Mononuclear cell (primary cell): ENCODE data around the gene ENTHD1. TPM values are rescaled to one million over a fixed set of nuclear protein-coding genes. Genes with fewer than 3 reads are reported as not detected.

Experiments used
- H3K27me3 ChIP-seq: 2 replicates; pipeline ENCODE4 v1.6.0; 2011; ENCODE audit warnings: low read length, control low read depth; ENCODE audit not compliant: insufficient read depth
- H3K4me1 ChIP-seq: 2 replicates; pipeline ENCODE4 v1.5.1; 2011; ENCODE audit warnings: mild to moderate bottlenecking, low read length, control low read depth; ENCODE audit not compliant: insufficient read depth
- H3K4me3 ChIP-seq: 2 replicates; pipeline ENCODE4 v1.5.1; 2011; ENCODE audit warnings: mild to moderate bottlenecking, low read length, moderate library complexity
- H3K9me3 ChIP-seq: 2 replicates; pipeline ENCODE4 v1.5.1; 2011; ENCODE audit warnings: low read depth, mild to moderate bottlenecking, control low read depth, low read length
- total RNA-seq: library from RNA; depleted of rRNA; stranded (reverse); fragments of >200 nt; gene quantifications from one replicate; pipeline ENCODE4 v1.2.3, GENCODE V29; 2012

Gene ENTHD1
- total RNA-seq, 1 donor = 0.10 TPM

DNA sequence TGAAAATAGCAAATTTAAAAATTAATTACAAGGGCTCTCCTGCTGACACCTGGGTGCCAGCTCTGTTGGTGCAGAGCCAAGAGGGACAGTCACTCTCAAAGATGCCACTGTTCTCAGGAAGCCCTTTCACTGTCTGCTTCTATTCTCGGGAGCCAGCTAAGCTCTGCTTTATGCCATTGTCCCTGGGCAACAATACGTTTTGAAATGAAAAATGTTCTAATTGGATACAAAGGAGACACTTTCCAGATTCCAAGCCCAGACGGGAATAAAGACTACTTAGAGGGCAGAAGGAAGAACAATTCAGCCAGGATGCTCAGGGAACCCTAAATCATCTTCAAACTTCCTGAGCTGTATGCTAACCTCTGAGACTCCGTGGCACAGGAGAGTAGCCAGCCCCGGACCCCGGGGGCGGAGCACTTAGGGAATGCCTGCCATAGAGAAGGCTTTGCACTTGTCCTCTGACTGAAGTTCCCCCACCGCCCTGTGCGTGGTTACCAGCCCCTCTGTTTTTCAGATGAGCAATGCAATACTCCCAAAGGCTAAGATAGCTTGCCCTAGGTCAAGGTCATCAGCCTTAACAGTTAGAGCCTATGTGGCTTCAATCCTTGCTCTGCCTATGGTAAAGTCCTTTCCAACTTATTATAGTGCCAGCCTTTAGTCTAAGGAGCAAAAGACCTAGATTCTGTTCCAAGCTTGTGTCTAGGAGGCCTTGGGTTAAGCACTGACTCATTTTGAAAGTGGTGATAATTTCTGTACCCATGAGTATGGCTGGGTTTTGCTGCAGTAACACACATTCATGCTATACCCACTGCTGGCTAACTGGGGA, 172.1 kb downstream of the ENTHD1 start:
- H3K9me3 ChIP-seq = no peaks in the 10 kb centered on the region
- H3K4me3 ChIP-seq = no peak overlapping the region
- H3K27me3 ChIP-seq = no peaks in the 10 kb centered on the region
- no peaks in the 10 kb centered on the region for H3K4me1 ChIP-seq

DNA sequence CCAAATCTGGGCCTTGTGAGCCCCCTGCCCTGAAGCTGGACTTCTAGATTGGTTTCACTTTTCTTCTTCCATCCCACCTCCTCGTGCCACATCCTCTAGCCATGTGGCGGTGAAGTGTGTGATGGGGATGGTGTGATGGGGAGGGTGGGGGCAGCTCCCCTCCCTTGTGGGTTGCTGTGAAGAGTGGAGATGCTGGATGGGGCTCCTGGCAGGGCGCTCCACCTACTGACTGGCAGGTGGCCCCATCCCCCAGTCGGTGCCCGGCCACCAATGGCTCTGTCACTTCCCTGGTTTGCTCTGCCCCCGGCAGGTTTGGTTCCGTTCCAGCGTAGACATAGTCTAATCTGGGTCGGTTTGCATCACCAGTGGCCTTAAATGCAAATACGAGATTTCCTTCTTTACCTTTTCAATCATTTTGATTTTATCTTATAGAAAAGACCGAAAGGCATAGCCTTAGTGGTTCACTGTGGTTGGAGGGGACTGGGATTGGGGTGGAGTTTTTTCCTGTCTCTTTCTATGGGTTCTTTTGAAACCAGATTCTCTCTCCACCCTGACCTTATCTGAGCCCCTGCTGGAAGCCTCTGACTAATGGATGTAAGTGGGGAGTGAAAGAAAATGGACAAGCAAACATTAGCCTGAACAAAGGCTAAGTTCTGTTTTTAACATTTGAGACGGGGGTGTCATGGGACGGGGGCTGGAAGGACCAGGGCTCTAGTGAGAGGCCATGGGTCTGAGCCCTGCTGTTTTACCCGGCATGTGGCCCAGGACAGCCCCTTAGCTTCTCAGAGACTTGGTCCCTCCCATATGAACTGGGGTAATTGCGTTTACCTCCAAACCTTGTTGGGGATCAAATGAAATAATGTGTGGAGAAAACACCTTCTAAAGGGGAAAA, 173.8 kb downstream of the ENTHD1 start:
- Histone ChIP-seq H3K9me3 (no peaks in the 10 kb centered on the region), H3K4me1 (no peaks in the 10 kb centered on the region), H3K27me3 (no peaks in the 10 kb centered on the region), H3K4me3 (no peak overlapping the region)

DNA sequence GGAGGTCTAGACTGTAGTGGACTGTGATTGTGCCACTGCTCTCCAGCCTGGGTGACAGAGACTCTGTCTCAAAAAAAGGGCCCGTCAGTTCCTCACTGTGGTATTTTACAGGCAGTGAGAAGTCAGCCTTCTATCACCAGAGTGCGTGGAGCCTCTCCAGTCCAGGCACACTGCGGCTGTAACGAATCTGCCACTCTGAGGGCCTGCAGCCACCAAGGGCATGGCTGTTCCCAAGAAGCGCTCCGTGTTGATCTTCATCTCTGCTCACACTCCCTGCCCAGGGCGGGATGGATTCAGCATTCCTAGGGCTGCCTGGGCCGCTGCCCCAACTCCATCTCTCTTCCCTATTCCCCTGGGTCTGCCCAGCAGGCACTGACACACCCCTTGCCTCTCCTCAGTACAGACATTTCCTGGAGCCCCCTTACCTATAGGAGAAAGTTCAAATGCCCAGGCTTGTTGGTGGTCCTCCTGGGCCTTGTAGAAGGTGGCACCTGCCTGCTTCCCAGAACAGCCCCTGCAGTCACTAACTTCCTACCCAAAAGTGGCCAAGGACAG, 174.6 kb downstream of the ENTHD1 start:
- no peaks in the 10 kb centered on the region for H3K27me3 ChIP-seq
- no peaks in the 10 kb centered on the region for H3K9me3 ChIP-seq

DNA sequence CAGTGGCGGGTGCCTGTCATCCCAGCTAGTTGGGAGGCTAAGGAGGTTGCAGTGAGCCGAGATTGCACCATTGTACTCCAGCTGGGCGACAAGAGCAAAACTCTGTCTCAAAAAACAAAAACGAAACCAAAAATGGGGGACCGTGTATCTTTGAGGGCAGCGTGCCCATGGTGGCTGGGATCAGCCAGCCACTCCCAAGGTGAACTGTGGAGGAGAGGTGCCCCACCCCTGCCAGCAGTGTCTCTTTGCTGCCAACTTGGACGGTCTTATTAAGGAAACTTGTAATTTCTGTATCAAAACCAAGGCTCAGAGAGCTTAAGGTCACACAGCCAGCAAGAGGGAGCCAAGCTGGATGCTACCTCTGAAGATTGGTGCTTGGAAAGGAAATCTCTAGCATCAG, 175.4 kb downstream of the ENTHD1 start:
- H3K4me3 ChIP-seq = no peak overlapping the region
- H3K4me1 ChIP-seq = no peaks in the 10 kb centered on the region
- H3K9me3 ChIP-seq = no peaks in the 10 kb centered on the region
- H3K27me3 ChIP-seq = no peaks in the 10 kb centered on the region

More for the DNA sequence above, 174.6 kb downstream of the ENTHD1 start:
- H3K4me1 ChIP-seq = no peaks in the 10 kb centered on the region
- no peak overlapping the region for H3K4me3 ChIP-seq

DNA sequence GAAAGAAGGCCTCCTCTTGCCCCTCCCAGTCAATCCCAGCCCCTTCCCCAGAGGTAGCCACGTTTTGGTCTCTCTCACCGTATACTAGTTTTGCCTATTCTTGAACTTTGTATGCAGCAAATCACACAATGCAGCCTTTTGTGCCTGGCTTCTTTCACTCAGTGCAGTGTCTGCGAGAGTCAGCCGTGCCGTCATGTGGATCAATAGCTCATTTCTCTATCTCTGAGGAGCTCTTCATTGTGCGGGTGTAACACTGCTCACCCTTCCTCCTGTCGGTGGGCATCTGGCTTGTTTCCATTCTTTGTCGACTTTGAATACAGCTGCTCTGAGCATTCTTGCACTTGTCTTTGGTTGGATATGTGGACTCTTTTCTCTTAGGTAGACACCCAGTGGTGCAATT, 176.5 kb downstream of the ENTHD1 start:
- Histone ChIP-seq H3K4me1 (no peaks in the 10 kb centered on the region), H3K4me3 (no peak overlapping the region), H3K9me3 (no peaks in the 10 kb centered on the region), H3K27me3 (no peaks in the 10 kb centered on the region)

DNA sequence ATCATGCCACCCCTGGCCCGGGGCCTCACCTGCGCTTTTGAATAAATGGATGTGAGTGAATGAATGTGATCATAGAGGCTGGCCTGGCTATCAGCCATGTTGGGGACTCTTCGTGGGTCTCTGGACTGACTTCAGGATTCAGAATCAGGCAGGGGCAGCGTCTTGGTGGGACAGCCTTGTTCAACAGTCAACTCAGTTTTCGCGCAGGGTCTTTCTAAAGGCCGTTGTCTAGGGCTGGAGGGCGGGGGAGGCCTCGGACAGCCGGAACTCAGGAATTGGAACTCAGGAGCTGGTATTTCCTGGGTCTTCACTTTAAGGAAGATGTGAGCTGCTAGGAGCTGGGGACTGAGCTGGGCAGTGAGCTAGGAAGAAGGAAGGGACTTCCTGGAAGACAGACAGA, 177.0 kb downstream of the ENTHD1 start:
- Histone ChIP-seq H3K4me3 (no peak overlapping the region), H3K9me3 (no peaks in the 10 kb centered on the region), H3K27me3 (no peaks in the 10 kb centered on the region), H3K4me1 (no peaks in the 10 kb centered on the region)

DNA sequence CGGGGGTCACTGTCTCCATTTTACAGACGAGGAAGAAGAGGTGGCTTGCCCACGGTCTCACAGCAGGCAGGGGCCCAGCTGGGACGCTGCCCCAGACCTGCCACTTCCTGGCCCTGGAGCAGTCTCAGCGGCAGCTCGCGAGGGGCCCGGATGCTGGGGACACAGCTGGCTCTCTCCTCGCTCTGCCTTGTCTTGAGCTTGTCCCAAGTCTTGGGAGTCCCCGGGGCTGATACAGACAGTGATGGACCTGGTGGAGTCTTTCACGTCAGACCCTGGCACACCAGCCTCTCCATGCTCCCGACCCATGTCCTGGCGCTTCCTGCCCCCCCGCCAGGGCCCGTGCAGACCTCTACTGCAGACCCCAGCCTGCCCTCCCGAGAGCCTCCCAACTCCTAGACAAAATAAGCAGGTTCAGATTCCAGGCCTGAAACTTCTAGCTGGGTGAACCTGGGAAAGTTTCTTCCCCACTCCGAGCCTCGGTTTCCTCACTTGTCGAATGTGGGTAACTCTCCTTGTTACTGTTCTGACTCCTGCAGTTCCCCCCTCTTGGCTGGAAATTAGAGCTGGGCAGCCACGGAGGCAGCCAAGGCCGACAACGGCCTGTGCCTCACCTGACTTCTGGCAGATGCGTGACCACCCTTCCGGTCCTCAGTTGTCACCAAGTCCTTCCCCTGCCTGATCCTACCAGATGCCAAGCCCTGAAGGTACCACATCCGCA, 177.6 kb downstream of the ENTHD1 start:
- Histone ChIP-seq H3K4me1 (no peaks in the 10 kb centered on the region), H3K4me3 (no peak overlapping the region), H3K9me3 (no peaks in the 10 kb centered on the region)

DNA sequence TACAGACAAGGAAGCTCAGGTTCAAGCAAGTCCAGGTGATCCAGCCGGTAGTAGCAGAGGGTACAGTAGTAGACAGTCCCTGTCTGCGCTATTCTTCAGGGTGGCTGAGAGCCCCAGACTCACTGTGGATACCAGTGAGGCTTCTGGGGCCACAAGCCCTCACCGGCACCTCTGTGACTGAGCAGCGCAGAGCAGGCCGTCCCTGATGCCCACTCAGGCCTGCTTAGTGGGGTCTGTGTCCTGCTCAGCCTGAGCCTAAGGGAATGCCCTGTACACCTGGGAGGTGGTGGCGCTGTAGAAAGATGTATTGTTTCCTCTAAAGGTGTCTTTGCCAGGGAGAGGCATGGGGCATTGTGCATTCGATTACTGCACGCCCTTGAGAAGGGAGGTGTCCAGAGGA, 179.2 kb downstream of the ENTHD1 start:
- H3K9me3 ChIP-seq = no peaks in the 10 kb centered on the region

More for the DNA sequence above, 177.6 kb downstream of the ENTHD1 start:
- no peaks in the 10 kb centered on the region for H3K27me3 ChIP-seq

DNA sequence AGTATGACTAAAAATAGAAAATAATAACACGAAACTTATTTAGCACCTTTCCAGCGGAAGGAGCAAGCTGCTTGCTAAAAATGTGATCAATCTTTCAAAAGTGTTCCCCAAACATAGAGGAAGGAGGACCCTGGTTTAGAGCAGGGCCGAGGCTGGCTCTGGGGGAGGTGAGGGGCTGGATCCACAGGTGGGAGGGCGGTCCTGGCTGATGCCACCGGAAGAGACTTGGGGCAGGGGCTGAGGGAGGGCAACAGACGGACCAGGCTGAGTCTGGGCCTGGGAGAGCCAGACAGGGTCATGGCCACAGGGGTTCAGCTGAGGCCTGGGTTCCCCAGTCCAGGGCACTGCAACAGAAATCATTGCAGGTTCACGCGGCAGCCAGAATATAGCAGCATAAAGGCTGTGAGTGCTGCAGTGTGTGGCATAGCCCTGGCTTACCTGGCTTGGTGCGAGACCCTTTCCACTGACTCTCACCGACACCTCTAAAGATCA, 179.7 kb downstream of the ENTHD1 start:
- Histone ChIP-seq H3K4me3 (no peak overlapping the region), H3K27me3 (no peaks in the 10 kb centered on the region), H3K4me1 (no peaks in the 10 kb centered on the region), H3K9me3 (no peaks in the 10 kb centered on the region)

More for the DNA sequence above, 179.2 kb downstream of the ENTHD1 start:
- Histone ChIP-seq H3K4me3 (no peak overlapping the region), H3K4me1 (no peaks in the 10 kb centered on the region), H3K27me3 (no peaks in the 10 kb centered on the region)

DNA sequence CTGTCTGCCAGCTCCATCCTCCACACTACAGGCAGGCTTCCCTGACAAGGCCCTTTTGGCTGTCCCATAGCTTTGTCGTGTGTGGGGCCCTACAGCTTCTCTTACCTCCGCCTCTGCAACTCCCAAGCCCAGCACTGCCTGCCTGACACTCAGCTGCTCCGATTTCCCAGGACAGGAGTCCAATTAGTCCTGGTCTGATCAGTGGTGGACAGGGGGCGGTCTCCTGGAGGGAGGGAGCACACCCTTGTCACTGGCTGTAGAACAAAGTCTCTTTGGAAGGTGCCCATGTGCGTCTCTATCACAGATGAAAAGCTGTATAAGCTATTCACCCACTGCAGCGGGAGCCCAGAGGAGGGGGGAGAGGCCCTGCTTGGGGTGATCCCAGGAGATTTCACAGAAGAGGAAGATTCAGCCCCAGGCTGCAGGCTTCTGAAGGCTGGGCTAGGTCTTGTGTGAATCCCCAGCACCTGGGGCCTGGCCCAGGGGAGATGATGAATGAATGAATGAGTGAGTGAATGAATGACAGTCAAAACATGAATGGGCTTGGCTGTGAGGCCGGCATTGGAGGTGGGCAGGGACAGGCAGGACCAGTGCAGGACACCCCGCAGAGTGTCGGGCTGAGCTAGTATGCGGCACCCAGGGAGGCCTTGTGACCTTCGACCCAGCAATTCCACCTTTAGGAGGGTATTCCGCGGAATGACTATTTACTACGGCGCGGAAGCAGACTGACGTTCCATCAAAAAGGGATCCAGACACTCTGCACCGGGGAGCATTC, 180.6 kb downstream of the ENTHD1 start:
- H3K9me3 ChIP-seq = no peaks in the 10 kb centered on the region
- no peaks in the 10 kb centered on the region for H3K27me3 ChIP-seq
- H3K4me1 ChIP-seq = no peaks in the 10 kb centered on the region
- H3K4me3 ChIP-seq = no peak overlapping the region

DNA sequence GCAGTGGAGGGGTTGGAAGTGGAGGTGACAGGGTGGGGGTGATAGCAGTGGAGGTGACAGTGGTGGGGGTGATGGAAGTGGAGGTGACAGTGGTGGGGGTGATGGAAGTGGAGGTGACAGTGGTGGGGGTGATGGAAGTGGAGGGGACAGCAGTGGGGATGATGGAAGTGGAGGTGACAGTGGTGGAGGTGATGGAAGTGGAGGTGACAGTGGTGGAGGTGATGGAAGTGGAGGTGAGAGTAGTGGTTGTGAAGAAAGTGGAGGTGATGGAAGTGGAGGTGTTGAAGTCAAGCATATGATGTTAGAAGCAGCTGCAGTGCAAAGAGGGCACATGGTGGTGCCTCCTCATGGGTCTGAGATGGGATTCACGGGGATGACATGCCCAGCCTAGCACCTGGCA, 181.5 kb downstream of the ENTHD1 start:
- H3K27me3 ChIP-seq = no peaks in the 10 kb centered on the region
- no peak overlapping the region for H3K4me3 ChIP-seq
- no peaks in the 10 kb centered on the region for H3K9me3 ChIP-seq
- no peaks in the 10 kb centered on the region for H3K4me1 ChIP-seq

DNA sequence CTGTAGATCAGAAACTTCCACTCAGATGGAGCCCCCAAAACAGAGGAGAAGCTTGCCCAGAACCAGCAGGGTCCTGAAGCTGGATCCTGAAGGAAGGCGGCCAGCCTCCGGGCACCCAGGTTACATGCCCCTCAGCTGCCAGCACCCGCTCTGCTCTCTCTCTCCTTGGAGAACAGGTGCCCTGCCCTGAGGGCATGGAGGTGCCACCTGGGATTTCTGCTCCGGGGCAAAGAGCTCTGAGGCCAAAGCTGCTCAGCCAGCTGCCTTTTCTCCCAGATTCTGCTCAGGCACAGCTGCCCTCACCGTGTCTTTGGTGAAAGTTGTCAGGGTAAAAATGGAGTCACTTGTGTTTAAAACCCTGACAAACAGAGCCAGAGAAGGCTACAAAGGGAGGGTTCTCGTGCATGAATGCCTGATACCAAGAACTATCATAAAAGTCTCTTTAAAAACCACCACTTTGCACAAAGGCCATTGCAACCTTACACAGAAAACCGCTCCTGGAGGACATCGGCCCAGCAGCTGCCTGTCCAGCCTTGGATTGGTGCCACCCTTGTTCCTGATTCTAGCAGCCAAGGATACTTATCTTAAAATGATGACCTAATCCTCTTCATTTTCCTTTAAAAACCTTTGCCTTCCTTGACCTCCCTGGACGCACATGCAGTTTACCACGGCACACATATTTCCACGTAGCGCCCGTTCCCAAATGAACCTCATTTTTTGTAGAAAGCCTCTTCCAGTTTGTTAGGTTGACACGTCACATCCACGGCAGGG, 183.0 kb downstream of the ENTHD1 start:
- Histone ChIP-seq H3K4me3 (no peak overlapping the region), H3K9me3 (no peaks in the 10 kb centered on the region), H3K4me1 (no peaks in the 10 kb centered on the region), H3K27me3 (no peaks in the 10 kb centered on the region)

DNA sequence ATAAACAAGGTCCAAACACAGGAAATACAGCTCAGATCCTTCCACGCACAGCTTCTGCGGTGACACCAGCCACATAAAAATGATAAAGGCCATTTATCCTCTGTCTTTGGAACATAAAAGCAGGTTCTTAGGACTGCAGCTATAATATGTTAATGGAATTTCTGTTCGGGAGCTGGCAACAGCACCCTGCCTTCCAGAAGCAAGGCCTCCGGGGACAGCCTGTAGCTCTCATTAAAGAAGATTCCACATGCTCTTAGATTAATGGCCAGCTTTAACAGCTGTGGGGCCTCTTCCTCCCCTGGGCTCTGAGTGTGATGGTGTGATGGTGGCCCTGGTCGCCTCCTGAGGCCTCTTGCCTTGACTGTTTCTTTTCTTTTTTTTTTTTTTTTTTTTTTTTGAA, 185.7 kb downstream of the ENTHD1 start:
- Histone ChIP-seq H3K9me3 (no peaks in the 10 kb centered on the region), H3K4me3 (no peak overlapping the region), H3K27me3 (no peaks in the 10 kb centered on the region), H3K4me1 (no peaks in the 10 kb centered on the region)
